Kasumi-1 (cell line): ENCODE measurements around the gene TARP.

Experiments used
- DNase-seq, 2 experiments: peaks; one replicate each; lab custom pipeline; 2025; lab: John Stamatoyannopoulos, UW

Gene TARP

DNA sequence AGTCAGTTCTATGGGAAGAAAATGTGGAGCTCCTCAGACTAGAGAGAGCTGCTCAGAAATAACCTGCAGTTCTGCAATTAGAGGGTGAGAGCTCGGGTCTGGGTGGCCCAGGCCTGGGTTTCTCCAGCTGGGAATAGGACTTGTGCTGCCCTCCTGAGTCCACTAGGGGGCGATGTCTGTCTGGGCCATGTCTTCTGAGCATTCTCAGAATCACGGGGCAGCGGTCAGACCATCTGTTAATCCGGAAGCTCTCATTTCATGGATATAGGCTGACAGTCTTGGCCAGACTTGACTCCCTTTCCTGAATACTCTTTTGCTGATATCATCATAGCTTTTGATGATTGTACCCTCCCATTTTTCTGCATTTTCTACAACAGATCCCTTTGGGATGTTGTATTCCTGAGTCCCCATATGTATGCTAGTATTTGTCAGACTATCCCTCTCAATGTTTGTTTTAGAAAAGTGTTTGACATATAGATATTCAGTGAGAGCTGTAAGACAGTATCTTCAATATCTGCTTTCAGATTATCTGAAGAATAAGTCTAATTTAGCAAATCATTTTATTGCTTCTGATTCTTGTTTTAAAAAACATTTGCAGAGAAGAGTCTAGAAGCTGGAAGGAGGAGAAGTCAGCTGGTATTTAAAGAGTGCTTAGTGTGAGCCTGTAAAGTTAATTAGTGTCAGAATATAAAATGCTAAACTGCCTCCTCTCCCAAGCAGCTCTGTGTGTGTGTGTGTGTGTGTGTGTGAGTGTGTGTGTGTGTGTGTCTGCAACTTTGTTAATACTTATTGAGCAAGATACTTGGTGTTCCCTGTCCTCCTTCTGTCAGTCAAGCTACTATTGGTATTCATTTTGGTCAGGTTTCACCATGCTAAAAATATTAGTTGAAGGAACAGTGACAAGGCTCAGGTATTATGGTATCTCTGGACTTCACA lies 57.4 kb downstream of the TARP start:
- DNase-seq = peak; percentile 97 to 98

DNA sequence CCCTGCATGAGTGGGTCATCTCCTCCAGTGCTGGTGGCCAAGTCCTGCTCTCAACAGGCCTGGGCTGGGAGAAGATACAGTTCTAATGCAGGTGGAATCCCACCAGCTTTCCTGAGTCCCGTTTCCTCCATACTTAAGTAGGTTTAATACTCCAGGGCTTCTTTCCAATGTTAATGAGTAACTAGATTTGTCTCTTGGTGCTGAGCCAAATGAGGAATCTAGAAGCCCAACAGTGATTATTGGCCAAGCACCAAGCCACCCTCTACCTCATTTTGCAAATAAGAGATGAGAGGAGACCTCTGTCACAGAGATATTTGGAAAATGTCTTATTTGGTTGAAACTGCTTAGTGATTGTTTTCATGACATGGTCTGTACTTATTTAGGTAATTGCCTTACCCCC lies 58.3 kb downstream of the TARP start:
- DNase-seq = no peak

DNA sequence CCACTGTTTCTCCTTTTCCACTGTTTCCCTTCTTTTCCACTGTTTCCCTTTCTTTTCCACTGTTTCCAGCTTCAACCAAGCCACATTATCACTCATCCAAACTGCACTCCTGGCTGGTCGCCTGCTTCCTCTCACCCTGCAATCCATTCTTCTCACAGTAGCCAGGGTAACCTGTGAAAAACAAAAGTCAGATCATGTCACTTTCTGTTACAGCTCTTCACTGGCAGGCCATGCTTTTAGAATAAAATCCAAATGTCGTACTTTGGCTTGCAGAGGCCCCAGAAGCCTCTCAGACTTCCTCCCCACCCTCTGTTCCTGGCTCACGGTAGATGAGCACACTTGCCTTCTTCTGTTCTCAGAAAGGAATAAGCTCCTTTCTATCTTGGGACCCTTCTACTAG lies 61.5 kb downstream of the TARP start:
- no peak for DNase-seq

DNA sequence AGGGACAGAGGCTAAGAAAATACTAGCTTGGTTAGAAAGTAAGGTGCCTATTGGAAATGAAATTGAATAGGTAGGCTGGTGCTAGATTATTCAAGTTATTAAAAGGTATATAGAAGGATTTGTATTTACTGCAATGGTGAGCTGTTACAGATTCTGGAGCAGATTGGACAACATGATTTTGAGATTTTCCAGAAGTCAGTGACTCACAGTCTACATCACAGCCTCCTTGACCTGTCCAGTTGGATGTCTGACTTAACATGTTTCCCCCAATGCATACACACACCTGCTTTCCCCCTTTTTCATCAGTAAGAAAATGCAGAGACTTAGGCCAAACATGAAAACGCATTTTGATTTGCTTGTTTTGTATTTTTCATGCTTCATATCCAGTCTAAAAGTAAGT lies 62.0 kb downstream of the TARP start:
- no peak for DNase-seq
